K562 (cell line): ENCODE data around the gene ZNF557.

ENCODE experiments used
- CAMTA2 ChIP-seq: fragments of 250-450 bp; sonication (Bioruptor Pico); conservative IDR thresholded peaks from 2 replicates; pipeline ENCODE4 v1.5.1; 2022
- JUN ChIP-seq, 2 experiments: sonication (generic) in 1 of 2; formaldehyde crosslinking in 1 of 2; IDR thresholded peaks; 2 replicates each; pipeline versions ENCODE4 v1.6.1 to v1.8.0; 2012 to 2022; ENCODE audit warnings: borderline replicate concordance in 2 of 2, mild to moderate bottlenecking in 2 of 2, improper control_type of control experiment in 1 of 2, low read depth in 1 of 2, low read length in 1 of 2, missing genetic modification reagents in 1 of 2
- PHF20 ChIP-seq: fragments of 450-650 bp; IDR thresholded peaks from 2 replicates; pipeline ENCODE4 v1.6.1; 2018; ENCODE audit not compliant: partially characterized antibody
- TF ChIP-seq, protein P1 (sequence below), 3 experiments: IDR thresholded peaks in 2 of 3; conservative IDR thresholded peaks in 1 of 3; 2 replicates each; pipeline ENCODE4 v1.5.1; 2011 to 2012; ENCODE audit warnings: low read length in 3 of 3, mild to moderate bottlenecking in 3 of 3, control low read depth in 2 of 3, improper control_type of control experiment in 1 of 3, inconsistent platforms in 1 of 3, low read depth in 1 of 3, mixed read lengths in 1 of 3, moderate library complexity in 1 of 3; ENCODE audit not compliant: insufficient read depth in 2 of 3
- TF ChIP-seq, protein P2 (sequence below): sonication (generic); formaldehyde crosslinking; IDR thresholded peaks from 2 replicates; pipeline ENCODE4 v1.9.0; 2022; ENCODE audit warnings: mild to moderate bottlenecking, missing genetic modification reagents
- TF ChIP-seq, protein P3 (sequence below): IDR thresholded peaks from 2 replicates; pipeline ENCODE4 v1.6.1; 2011; ENCODE audit not compliant: insufficient read length; ENCODE audit errors: extremely low read depth

DNA sequence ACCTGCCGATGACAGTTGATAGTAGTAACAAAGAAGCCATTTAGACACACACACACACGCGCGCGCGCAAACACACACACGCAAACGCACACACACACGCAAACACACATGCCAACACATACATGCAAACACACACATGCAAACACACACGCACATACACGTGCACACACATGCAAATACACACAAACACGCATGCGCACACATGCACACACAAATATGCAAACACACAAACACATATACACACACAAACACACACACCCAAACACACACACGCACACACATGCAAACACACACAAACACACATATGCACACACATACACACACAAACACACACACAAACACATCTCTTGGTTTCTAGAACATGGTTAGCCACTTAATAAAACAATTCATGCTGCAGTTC lies 50.1 kb downstream of the ZNF557 start:
- TF ChIP-seq JUN (IDR thresholded peaks at IDR 0.05; ENCODE audit: borderline replicate concordance, low read depth, low read length) (no peak), JUN (CRISPR knock-in tag; IDR thresholded peaks at IDR 0.05; ENCODE audit: borderline replicate concordance) (no peak), CAMTA2 (CRISPR knock-in tag) (no peak), PHF20 (no peak)
- TF ChIP-seq, protein P1, sequence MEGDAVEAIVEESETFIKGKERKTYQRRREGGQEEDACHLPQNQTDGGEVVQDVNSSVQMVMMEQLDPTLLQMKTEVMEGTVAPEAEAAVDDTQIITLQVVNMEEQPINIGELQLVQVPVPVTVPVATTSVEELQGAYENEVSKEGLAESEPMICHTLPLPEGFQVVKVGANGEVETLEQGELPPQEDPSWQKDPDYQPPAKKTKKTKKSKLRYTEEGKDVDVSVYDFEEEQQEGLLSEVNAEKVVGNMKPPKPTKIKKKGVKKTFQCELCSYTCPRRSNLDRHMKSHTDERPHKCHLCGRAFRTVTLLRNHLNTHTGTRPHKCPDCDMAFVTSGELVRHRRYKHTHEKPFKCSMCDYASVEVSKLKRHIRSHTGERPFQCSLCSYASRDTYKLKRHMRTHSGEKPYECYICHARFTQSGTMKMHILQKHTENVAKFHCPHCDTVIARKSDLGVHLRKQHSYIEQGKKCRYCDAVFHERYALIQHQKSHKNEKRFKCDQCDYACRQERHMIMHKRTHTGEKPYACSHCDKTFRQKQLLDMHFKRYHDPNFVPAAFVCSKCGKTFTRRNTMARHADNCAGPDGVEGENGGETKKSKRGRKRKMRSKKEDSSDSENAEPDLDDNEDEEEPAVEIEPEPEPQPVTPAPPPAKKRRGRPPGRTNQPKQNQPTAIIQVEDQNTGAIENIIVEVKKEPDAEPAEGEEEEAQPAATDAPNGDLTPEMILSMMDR (IDR thresholded peaks at IDR 0.05 in 2 of 3, conservative IDR thresholded peaks at IDR 0.05 in 1 of 3; ENCODE audit: insufficient read depth in 2 of 3, low read depth in 1 of 3, low read length in 3 of 3) = no peak
- TF ChIP-seq, protein P2, sequence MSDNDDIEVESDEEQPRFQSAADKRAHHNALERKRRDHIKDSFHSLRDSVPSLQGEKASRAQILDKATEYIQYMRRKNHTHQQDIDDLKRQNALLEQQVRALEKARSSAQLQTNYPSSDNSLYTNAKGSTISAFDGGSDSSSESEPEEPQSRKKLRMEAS = no peak
- TF ChIP-seq, protein P3, sequence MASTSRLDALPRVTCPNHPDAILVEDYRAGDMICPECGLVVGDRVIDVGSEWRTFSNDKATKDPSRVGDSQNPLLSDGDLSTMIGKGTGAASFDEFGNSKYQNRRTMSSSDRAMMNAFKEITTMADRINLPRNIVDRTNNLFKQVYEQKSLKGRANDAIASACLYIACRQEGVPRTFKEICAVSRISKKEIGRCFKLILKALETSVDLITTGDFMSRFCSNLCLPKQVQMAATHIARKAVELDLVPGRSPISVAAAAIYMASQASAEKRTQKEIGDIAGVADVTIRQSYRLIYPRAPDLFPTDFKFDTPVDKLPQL = no peak
